HG02571 (cell line): ENCODE results near the gene GMDS.
A peak's percentile ranks its signal among the peaks of the same experiment; 100 is the strongest.

Experiments
- ATAC-seq: cut with Tn5 transposase; IDR thresholded peaks from one replicate; pipeline ENCODE4 v1.9.1; 2021; ENCODE audit warnings: mild to moderate bottlenecking, moderate library complexity; ENCODE audit not compliant: unreplicated experiment

GMDS gene

DNA sequence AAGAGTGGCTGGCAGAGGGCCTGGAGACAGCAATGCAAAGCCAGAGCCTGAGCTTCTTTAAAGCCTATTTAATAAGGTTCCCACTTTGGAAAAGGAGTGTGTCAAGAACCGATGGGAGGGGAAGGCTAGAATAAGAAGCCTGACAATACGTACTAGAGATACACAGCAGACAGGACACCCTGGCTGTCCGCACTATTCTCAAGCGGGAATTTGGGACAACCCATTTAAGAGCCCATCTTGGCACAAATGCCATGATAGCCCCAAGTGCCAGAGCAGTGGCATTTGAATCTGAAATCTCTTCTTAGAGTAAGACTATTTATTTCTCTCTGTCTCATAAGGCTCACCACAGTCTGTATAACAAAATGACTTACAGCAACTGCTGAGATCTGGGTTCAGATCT, 3.1 kb downstream of the GMDS start:
- no peak for ATAC-seq

DNA sequence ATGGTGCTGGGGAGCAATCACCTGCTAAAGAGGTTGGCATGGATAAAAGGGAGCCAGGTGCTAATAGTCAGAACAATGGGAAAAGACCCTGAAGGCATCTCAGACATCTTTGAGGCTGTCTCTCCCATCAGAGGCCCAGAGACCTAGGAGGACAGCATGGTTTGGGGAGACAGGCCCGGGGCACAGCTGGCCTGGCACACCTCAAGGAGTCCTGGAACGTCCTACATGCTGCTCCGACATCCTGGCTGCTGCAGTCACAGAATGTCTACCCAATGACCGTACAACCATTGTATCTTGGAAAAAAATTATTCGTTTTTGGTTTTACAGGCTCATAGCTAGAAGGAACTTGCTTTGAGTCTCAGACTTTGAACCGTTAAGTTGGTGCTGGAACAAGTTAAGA, 4.4 kb downstream of the GMDS start:
- ATAC-seq, result no peak

DNA sequence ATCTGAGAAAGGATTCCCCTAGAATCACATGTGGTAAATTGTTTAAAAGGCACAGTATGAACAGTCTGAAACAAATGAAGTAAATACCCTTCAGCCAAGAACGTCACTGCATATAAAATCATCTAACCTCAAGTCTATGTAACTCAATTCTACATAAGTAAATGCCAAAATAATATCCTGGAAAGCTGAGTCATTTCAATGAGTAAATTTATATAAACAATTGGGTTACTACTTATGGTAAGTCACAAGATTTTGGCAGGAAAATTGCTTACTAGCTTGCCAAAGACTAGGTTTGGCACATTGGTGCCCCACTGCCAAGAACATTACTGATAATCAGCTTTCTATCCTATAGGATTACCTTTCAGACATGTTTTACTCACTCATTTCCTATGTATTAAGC, 8.4 kb downstream of the GMDS start:
- ATAC-seq, result no peak

- no peak for ATAC-seq
Observed at GRCh38 chr6:2235777-2236495, 9.5 kb downstream of the GMDS start.

- no peak for ATAC-seq
Observed at GRCh38 chr6:2232445-2232844, 13.0 kb downstream of the GMDS start.

- no peak for ATAC-seq
Observed at GRCh38 chr6:2231438-2231837, 14.0 kb downstream of the GMDS start.

- peak; percentile 69 for ATAC-seq
Observed at GRCh38 chr6:2230659-2231277, 14.6 kb downstream of the GMDS start.

- ATAC-seq, result no peak
Observed at GRCh38 chr6:2229742-2230141, 15.7 kb downstream of the GMDS start.

DNA sequence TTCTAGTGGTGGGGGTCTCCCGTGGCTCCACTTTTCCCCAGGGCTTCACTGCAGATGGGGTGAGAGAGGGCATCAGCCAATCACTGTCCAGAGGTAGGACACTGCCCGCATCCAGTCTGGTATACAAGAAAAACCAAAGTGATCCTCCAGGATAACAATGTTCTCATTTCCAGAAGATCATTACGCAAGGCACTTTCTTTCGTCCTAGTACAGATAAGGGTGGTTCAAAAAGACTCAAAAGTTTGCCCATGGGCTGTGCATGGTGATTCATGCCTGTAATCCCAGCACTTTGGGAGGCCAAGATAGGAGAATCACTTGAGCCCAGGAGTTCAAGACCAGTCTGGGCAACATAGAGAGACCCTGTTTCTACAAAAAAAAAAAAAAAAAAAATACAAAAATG, 16.4 kb downstream of the GMDS start:
- no peak for ATAC-seq

DNA sequence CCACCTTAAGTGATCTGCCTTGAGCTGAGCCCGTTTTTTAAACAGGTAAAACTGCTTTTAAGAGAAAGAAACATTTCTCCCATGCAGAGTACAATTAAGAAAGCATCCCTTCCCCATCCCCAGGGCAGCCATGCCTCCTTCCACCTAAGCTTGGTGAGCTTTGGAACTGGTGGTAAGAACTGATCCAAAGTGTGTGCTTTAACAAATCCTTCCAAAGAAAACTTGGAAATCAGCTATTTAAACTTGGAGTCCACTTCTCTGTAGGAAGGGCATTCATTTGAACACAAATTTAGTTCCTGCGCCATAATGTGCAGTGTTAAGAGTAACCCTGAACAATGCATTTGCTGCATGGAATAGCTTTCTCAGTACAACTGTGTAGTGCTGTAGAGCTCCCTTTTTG, 17.0 kb downstream of the GMDS start:
- no peak for ATAC-seq

DNA sequence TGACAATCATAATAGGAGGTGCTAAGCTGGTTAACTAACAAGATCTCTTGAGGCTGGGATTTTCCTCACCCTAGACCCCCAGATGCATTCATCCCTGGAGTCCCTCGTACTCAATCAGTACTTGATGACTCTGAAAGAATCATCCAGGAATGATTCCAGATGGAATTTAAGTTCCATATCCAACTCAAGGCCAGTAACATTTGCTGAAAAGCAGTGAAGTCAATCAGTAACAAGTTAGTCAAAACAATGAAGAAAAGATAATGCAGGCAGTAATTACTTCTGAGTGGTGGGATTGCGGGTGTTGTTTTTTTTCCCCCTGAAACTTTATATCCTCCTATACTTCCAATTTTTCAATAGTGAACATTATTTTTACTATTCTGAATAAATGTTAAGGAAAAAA, 18.6 kb downstream of the GMDS start:
- ATAC-seq, result no peak

GRCh38 chr6:2225422-2226392, 19.7 kb downstream of the GMDS start:
- no peak for ATAC-seq

- ATAC-seq, result no peak
Observed at GRCh38 chr6:2224847-2225382, 20.5 kb downstream of the GMDS start.

DNA sequence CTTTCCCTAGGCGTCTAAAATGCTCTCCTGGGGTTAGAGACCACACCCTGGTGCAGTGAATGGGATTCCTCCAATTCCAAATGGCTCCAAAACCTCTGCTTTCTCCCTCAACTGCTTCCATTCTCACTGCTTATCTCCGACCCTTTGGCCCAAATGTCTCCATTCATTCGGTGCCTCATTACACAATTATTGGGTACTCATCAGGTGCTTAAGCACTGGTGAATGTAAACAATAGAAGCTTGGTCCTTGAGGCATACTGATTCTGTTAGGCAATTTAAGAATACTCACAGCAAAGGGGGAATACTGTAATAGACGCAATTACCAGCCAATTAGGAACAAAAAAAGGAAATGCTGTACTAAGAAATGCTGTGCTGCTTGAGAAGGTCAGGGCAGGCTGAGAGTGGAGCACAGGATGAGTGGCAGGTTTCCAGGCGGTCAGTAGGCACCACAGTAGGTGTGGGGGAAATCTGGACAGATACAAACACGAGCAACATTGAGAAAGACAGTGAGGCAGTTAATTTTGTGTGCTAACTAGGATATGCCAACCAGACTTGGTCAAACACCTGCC, 23.0 kb downstream of the GMDS start:
- no peak for ATAC-seq

DNA sequence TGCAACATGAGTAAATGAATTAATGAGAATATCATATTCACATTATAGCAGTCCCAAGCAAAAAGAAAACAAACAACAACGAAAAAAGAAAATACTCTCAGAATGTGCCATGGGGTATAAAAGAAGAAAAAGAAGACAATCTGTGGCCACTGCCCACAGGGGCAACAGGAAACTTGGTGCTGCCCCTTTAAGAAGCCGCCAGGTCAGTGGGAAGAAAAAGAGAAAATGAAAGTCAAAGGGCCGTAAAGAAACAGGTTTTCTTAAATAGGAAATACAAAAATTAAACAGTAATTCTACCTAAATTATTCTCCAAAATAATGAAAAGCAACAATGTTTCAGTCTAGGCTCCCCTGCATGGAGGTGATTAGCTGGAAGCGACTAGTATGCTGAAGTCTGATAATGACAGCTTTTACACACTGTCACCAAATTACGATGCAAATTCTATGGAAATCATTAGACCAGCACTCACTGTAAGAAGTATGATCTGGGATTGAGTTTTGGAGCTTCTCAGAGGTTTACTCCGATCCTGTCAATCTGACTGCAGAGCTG, 23.6 kb downstream of the GMDS start:
- no peak for ATAC-seq

GRCh38 chr6:2220154-2220553, 25.3 kb downstream of the GMDS start:
- ATAC-seq, result no peak

DNA sequence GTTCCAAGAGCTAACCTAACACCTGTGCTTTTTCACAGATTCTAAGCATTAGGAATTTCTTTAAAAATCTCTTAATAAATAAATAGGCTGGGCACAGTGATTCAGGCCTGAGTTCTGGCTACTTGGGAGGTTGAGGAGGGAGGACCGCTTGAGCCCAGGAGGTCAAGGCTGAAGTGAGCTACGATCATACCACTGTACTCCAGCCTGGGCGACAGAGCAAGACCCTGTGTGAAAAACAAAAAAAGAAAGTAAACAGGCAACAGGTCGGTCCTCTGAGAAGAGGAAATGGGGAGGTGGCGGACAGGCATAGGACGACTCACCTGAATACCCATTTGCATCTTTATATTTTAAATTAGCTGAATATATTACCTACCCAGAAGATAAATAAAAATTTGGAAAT, 26.5 kb downstream of the GMDS start:
- no peak for ATAC-seq

DNA sequence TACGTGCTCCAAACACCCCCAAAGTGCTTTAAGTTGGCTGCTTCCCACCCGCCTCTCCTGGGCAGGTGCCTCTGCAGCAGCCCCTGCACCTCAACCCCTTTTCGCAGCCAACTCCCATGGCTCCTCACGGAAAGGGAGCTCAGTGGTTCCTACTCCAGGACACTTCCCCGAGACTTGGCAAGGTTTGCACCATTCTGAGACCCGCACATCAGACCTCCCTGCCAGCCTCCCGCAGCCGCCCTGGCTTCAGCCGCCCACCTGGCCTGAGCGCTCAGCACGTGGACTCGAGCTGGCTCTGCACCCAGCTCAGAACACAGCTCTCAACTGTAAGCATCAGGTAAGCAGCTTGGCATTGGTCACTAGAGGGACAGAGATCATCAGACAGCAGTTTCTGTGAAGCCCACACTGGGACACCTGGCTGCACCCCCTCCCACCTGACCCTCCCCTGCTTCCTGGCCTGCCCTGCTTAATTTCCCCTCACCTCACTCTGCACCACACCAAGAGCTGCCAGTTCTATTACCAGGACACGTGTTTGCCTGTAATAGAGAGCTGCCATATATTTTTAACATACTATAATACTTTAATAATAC, 28.5 kb downstream of the GMDS start:
- ATAC-seq, result no peak

- no peak for ATAC-seq
Observed at GRCh38 chr6:2215342-2215741, 30.1 kb downstream of the GMDS start.

DNA sequence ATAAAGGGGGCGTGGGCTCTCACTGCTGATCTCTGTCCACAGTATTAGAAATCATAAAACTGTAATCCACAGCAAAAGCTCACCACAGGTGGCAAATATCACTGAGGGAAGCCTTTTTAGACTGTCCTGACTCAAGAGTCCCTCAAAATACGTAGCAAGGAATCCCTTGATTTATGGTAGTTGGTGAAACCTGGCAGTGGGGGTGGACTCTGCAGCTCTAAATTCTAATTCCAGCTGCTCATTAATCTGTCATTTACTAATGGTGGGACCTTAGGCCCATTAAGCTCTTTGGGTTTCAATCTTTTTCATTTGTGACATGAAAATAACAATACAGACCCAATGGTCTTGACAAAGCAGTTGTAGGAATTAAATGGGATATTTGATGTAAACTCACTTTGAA, 32.3 kb downstream of the GMDS start:
- no peak for ATAC-seq
